ENCODE data around the gene INVS.
A peak's percentile ranks its signal among the peaks of the same experiment; 100 is the strongest.
"Not testable (repeated sequence)": the region's sequence is repeated elsewhere in the genome, so short reads cannot be mapped to it uniquely, and the experiment has no call there.

Gene INVS

GRCh38 chr9:100098887-100099721 lies at the start of gene INVS, which contains the start of gene ERP44:
INVS (plus strand) TSS chr9:100099243; CDS start chr9:100104522, 5,279 bp downstream.
ERP44 (minus strand) TSS chr9:100099000; CDS start chr9:100098840, 160 bp downstream.
- Histone ChIP-seq H3K9me3 (replicated peaks in 1 of 11) (no peaks in the 10 kb centered on the region), H4K20me1 (peaks cover 26 to 46% (median 40%) of the 10 kb centered on the region in 11 experiments; a peak in 20 of 22 replicates), H3K9ac (peak within 1 kb of the TSS; percentile 84 to 98 (median 93)), H3K4me1 (peaks cover 14 to 41% (median 25%) of the 10 kb centered on the region in 10 experiments), H3K27ac (peak within 1 kb of the TSS; percentile 83 to 97 (median 91)), H3K36me3 (peaks cover 8 to 22% (median 14%) of the 10 kb centered on the region in 11 experiments; a peak in 21 of 22 replicates), H3K4me2 (peak within 1 kb of the TSS; percentile 86 to 98 (median 94)), H3K27me3 (no peaks in the 10 kb centered on the region), H3K4me3 (peak within 1 kb of the TSS; percentile 76 to 99 (median 94))
- TF ChIP-seq Cebpa-rat (IDR thresholded peaks at IDR 0.05) = no peak

GRCh38 chr9:100049551-100049950 lies 49.5 kb upstream of the INVS start:
- H3K9ac ChIP-seq = no peak overlapping the region

GRCh38 chr9:100052375-100052774 lies 46.7 kb upstream of the INVS start:
- no peaks in the 10 kb centered on the region for H3K27me3 ChIP-seq
- TF ChIP-seq Cebpa-rat (IDR thresholded peaks at IDR 0.05) = no peak
- H3K9me3 ChIP-seq (replicated peaks in 1 of 11) = peaks cover 0 to 7% (median 2%) of the 10 kb centered on the region in 11 experiments; a peak in 7 of 22 replicates
- no peak overlapping the region for H3K4me3 ChIP-seq
- no peak overlapping the region for H3K4me2 ChIP-seq
- peaks cover 0 to 7% (median 0%) of the 10 kb centered on the region in 10 experiments; a peak in 2 of 20 replicates for H3K4me1 ChIP-seq
- no peak overlapping the region for H3K27ac ChIP-seq
- peaks cover 0 to 89% (median 12%) of the 10 kb centered on the region in 11 experiments; a peak in 9 of 22 replicates for H4K20me1 ChIP-seq
- peaks cover 55 to 100% (median 91%) of the 10 kb centered on the region in 11 experiments for H3K36me3 ChIP-seq
- no peak overlapping the region for H3K9ac ChIP-seq

More at GRCh38 chr9:100049551-100049950, 49.5 kb upstream of the INVS start:
- TF ChIP-seq Cebpa-rat (IDR thresholded peaks at IDR 0.05) = no peak
- no peak overlapping the region for H3K27ac ChIP-seq
- peaks cover 54 to 100% (median 85%) of the 10 kb centered on the region in 11 experiments for H3K36me3 ChIP-seq
- H3K4me2 ChIP-seq = no peak overlapping the region
- H3K4me3 ChIP-seq = no peak overlapping the region
- H4K20me1 ChIP-seq = peaks cover 0 to 83% (median 12%) of the 10 kb centered on the region in 11 experiments; a peak in 9 of 22 replicates
- H3K9me3 ChIP-seq (replicated peaks in 1 of 11) = peaks cover 0 to 23% (median 10%) of the 10 kb centered on the region in 11 experiments; a peak in 11 of 22 replicates
- no peaks in the 10 kb centered on the region for H3K27me3 ChIP-seq
- H3K4me1 ChIP-seq = no peaks in the 10 kb centered on the region

- Histone ChIP-seq H3K9ac (no peak overlapping the region), H3K4me3 (no peak overlapping the region), H3K4me2 (no peak overlapping the region), H4K20me1 (peaks cover 0 to 98% (median 30%) of the 10 kb centered on the region in 11 experiments; a peak in 14 of 22 replicates), H3K4me1 (peaks cover 11 to 29% (median 13%) of the 10 kb centered on the region in 10 experiments; a peak in 19 of 20 replicates), H3K9me3 (replicated peaks in 1 of 11) (no peaks in the 10 kb centered on the region), H3K27ac (no peak overlapping the region), H3K36me3 (peaks cover 42 to 85% (median 64%) of the 10 kb centered on the region in 11 experiments), H3K27me3 (no peaks in the 10 kb centered on the region)
- no peak for TF ChIP-seq Cebpa-rat (IDR thresholded peaks at IDR 0.05)
Observed at GRCh38 chr9:100056561-100056960, 42.5 kb upstream of the INVS start.

GRCh38 chr9:100057624-100058023 lies 41.4 kb upstream of the INVS start:
- Histone ChIP-seq H3K4me1 (peaks cover 11 to 29% (median 13%) of the 10 kb centered on the region in 10 experiments; a peak in 19 of 20 replicates), H3K4me2 (no peak overlapping the region), H3K9me3 (replicated peaks in 1 of 11) (no peaks in the 10 kb centered on the region), H3K36me3 (peaks cover 34 to 79% (median 54%) of the 10 kb centered on the region in 11 experiments), H3K4me3 (no peak overlapping the region), H3K27ac (no peak overlapping the region), H4K20me1 (peaks cover 0 to 98% (median 32%) of the 10 kb centered on the region in 11 experiments; a peak in 14 of 22 replicates), H3K27me3 (no peaks in the 10 kb centered on the region), H3K9ac (no peak overlapping the region)
- TF ChIP-seq Cebpa-rat (IDR thresholded peaks at IDR 0.05) = no peak

GRCh38 chr9:100058699-100059579 lies 40.1 kb upstream of the INVS start:
- no peak overlapping the region for H3K9ac ChIP-seq
- no peak for TF ChIP-seq Cebpa-rat (IDR thresholded peaks at IDR 0.05)
- no peak overlapping the region for H3K4me3 ChIP-seq
- H3K27me3 ChIP-seq = no peaks in the 10 kb centered on the region
- no peak overlapping the region for H3K27ac ChIP-seq
- no peaks in the 10 kb centered on the region for H3K9me3 ChIP-seq (replicated peaks in 1 of 11)
- H3K4me1 ChIP-seq = peaks cover 11 to 29% (median 18%) of the 10 kb centered on the region in 10 experiments; a peak in 19 of 20 replicates
- peaks cover 0 to 98% (median 31%) of the 10 kb centered on the region in 11 experiments; a peak in 14 of 22 replicates for H4K20me1 ChIP-seq
- peaks cover 34 to 70% (median 50%) of the 10 kb centered on the region in 11 experiments for H3K36me3 ChIP-seq
- peak overlapping the region in 7 of 11 experiments; percentile 8 to 33 (median 25); a peak in 8 of 22 replicates for H3K4me2 ChIP-seq

GRCh38 chr9:100062683-100063082 lies 36.4 kb upstream of the INVS start:
- peaks cover 23 to 44% (median 31%) of the 10 kb centered on the region in 10 experiments for H3K4me1 ChIP-seq
- not testable (repeated sequence) for H3K27me3 ChIP-seq; H3K9ac ChIP-seq; H3K4me2 ChIP-seq; H3K4me3 ChIP-seq; H3K9me3 ChIP-seq (replicated peaks in 1 of 11); H3K27ac ChIP-seq
- peaks cover 10 to 38% (median 22%) of the 10 kb centered on the region in 11 experiments for H3K36me3 ChIP-seq
- peaks cover 0 to 91% (median 47%) of the 10 kb centered on the region in 11 experiments; a peak in 15 of 22 replicates for H4K20me1 ChIP-seq

GRCh38 chr9:100063185-100063584 lies 35.9 kb upstream of the INVS start:
- peaks cover 0 to 5% (median 4%) of the 10 kb centered on the region in 11 experiments; a peak in 13 of 22 replicates for H3K9me3 ChIP-seq (replicated peaks in 1 of 11)
- no peak overlapping the region for H3K9ac ChIP-seq
- H3K4me1 ChIP-seq = peaks cover 23 to 44% (median 30%) of the 10 kb centered on the region in 10 experiments
- no peak overlapping the region for H3K27ac ChIP-seq
- peaks cover 5 to 33% (median 17%) of the 10 kb centered on the region in 11 experiments; a peak in 21 of 22 replicates for H3K36me3 ChIP-seq
- no peaks in the 10 kb centered on the region for H3K27me3 ChIP-seq
- no peak for TF ChIP-seq Cebpa-rat (IDR thresholded peaks at IDR 0.05)
- H3K4me2 ChIP-seq = peak overlapping the region in 5 of 11 experiments; percentile 21 to 31 (median 27); a peak in 7 of 22 replicates
- no peak overlapping the region for H3K4me3 ChIP-seq
- peaks cover 0 to 86% (median 43%) of the 10 kb centered on the region in 11 experiments; a peak in 15 of 22 replicates for H4K20me1 ChIP-seq

All from BLaER1 treated with 17β-estradiol and CSF1 and Interleukin-3, amounts not matched to agents 10 nM and 100 nM (cell line).